Measurements from ENCODE around the gene C1orf210.

C1orf210 gene

GRCh38 chr1:43319766-43320165, 34.4 kb upstream of the C1orf210 start:
- Histone ChIP-seq H4K20me1 (ENCODE audit: control insufficient read depth, insufficient read depth, low read depth, low read length) (no peaks in the 10 kb centered on the region), H3K4me3 (ENCODE audit: low read length) (no peak overlapping the region), H3K9me3 (ENCODE audit: control insufficient read depth, insufficient read depth, low read length) (peaks cover 3% of the 10 kb centered on the region; the same call in 1 of the 2 replicates), H3F3A (ENCODE audit: control insufficient read depth, insufficient read depth) (no peaks in the 10 kb centered on the region), H3K4me2 (ENCODE audit: low read length) (no peak overlapping the region), H3K27me3 (ENCODE audit: control insufficient read depth, low read length) (no peaks in the 10 kb centered on the region), H3K4me1 (ENCODE audit: control insufficient read depth, low read length) (no peaks in the 10 kb centered on the region), H3K9me2 (replicated peaks; ENCODE audit: control insufficient read depth, low read length) (no peaks in the 10 kb centered on the region), H3K27ac (ENCODE audit: low read depth, low read length) (no peak overlapping the region), H3K79me2 (ENCODE audit: control insufficient read depth, low read length) (no peaks in the 10 kb centered on the region), H3K36me3 (ENCODE audit: control insufficient read depth, low read length) (no peaks in the 10 kb centered on the region)
- TF ChIP-seq CTCF (IDR thresholded peaks at IDR 0.05; ENCODE audit: low read depth, low read length, poor library complexity, severe bottlenecking): no peak
- TF ChIP-seq EZH2phosphoT487 (IDR thresholded peaks at IDR 0.05; ENCODE audit: borderline replicate concordance, low read length): no peak

- H3K4me1 ChIP-seq (ENCODE audit: control insufficient read depth, low read length): no peaks in the 10 kb centered on the region
- H3K27ac ChIP-seq (ENCODE audit: low read depth, low read length): no peak overlapping the region
- no peaks in the 10 kb centered on the region for H3K27me3 ChIP-seq (ENCODE audit: control insufficient read depth, low read length)
- no peaks in the 10 kb centered on the region for H3K9me3 ChIP-seq (ENCODE audit: control insufficient read depth, insufficient read depth, low read length)
- no peak overlapping the region for H3K4me2 ChIP-seq (ENCODE audit: low read length)
- H3K36me3 ChIP-seq (ENCODE audit: control insufficient read depth, low read length): no peaks in the 10 kb centered on the region
- H4K20me1 ChIP-seq (ENCODE audit: control insufficient read depth, insufficient read depth, low read depth, low read length): no peaks in the 10 kb centered on the region
- H3K79me2 ChIP-seq (ENCODE audit: control insufficient read depth, low read length): no peaks in the 10 kb centered on the region
- TF ChIP-seq EZH2phosphoT487 (IDR thresholded peaks at IDR 0.05; ENCODE audit: borderline replicate concordance, low read length) (no peak), CTCF (IDR thresholded peaks at IDR 0.05; ENCODE audit: low read depth, low read length, poor library complexity, severe bottlenecking) (no peak)
- no peaks in the 10 kb centered on the region for H3F3A ChIP-seq (ENCODE audit: control insufficient read depth, insufficient read depth)
- no peak overlapping the region for H3K4me3 ChIP-seq (ENCODE audit: low read length)
- H3K9me2 ChIP-seq (replicated peaks; ENCODE audit: control insufficient read depth, low read length): no peaks in the 10 kb centered on the region
These were observed 33.9 kb upstream of the C1orf210 start for GRCh38 chr1:43319288-43319687.

- Histone ChIP-seq H3K4me3 (ENCODE audit: low read length) (no peak overlapping the region), H3K4me2 (ENCODE audit: low read length) (no peak overlapping the region), H3K36me3 (ENCODE audit: control insufficient read depth, low read length) (no peaks in the 10 kb centered on the region), H4K20me1 (ENCODE audit: control insufficient read depth, insufficient read depth, low read depth, low read length) (no peaks in the 10 kb centered on the region), H3K27ac (ENCODE audit: low read depth, low read length) (no peak overlapping the region), H3K27me3 (ENCODE audit: control insufficient read depth, low read length) (no peaks in the 10 kb centered on the region), H3K9me3 (ENCODE audit: control insufficient read depth, insufficient read depth, low read length) (no peaks in the 10 kb centered on the region), H3K9me2 (replicated peaks; ENCODE audit: control insufficient read depth, low read length) (no peaks in the 10 kb centered on the region), H3K79me2 (ENCODE audit: control insufficient read depth, low read length) (no peaks in the 10 kb centered on the region), H3F3A (ENCODE audit: control insufficient read depth, insufficient read depth) (no peaks in the 10 kb centered on the region), H3K4me1 (ENCODE audit: control insufficient read depth, low read length) (no peaks in the 10 kb centered on the region)
- no peak for TF ChIP-seq EZH2phosphoT487 (IDR thresholded peaks at IDR 0.05; ENCODE audit: borderline replicate concordance, low read length)
- no peak for TF ChIP-seq CTCF (IDR thresholded peaks at IDR 0.05; ENCODE audit: low read depth, low read length, poor library complexity, severe bottlenecking)
These were observed 33.5 kb upstream of the C1orf210 start for GRCh38 chr1:43318831-43319230.

All from DOHH2 (cell line).